Loucy (cell line): ENCODE data around the gene DNASE2B.

Experiments
- EZH2phosphoT487 ChIP-seq: fragments of 200-600 bp; IDR thresholded peaks from 2 replicates; pipeline ENCODE4 v1.6.1; 2018; ENCODE audit warnings: antibody characterized with exemption, mild to moderate bottlenecking, moderate library complexity, borderline replicate concordance
- TF ChIP-seq, protein P1 (sequence below): fragments of 200-600 bp; sonication (generic); conservative IDR thresholded peaks from 2 replicates; pipeline ENCODE4 v1.5.1; 2014; ENCODE audit warnings: mild to moderate bottlenecking, antibody characterized with exemption, low read length

DNA sequence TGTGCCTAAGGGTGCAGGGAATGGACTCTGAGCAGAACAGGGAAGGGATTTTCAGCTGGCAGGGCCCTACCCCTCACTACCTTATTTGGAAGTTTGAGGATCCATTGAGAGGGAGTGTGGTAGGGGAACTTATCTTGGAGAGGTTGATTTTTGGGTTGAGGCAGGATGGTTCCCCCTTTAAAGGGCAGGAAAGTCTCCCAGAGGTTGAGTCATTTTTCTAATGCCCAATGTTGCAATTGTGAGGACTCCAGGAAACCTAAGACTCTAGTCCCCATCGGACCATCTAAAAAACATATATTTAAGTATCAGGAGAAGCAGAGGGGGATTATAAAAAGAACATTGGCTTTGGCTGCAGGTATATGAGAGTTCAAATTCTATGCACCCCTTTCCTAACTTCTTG is 49.5 kb upstream of the DNASE2B start:
- TF ChIP-seq, protein P1, sequence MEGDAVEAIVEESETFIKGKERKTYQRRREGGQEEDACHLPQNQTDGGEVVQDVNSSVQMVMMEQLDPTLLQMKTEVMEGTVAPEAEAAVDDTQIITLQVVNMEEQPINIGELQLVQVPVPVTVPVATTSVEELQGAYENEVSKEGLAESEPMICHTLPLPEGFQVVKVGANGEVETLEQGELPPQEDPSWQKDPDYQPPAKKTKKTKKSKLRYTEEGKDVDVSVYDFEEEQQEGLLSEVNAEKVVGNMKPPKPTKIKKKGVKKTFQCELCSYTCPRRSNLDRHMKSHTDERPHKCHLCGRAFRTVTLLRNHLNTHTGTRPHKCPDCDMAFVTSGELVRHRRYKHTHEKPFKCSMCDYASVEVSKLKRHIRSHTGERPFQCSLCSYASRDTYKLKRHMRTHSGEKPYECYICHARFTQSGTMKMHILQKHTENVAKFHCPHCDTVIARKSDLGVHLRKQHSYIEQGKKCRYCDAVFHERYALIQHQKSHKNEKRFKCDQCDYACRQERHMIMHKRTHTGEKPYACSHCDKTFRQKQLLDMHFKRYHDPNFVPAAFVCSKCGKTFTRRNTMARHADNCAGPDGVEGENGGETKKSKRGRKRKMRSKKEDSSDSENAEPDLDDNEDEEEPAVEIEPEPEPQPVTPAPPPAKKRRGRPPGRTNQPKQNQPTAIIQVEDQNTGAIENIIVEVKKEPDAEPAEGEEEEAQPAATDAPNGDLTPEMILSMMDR: no peak
- TF ChIP-seq EZH2phosphoT487: no peak
